ENCODE measurements around the gene OR9Q2.
"Not testable (repeated sequence)": the region's sequence is repeated elsewhere in the genome, so short reads cannot be mapped to it uniquely, and the experiment has no call there.

The OR9Q2 gene

GRCh38 chr11:58188770-58189169 is at the start of gene OR9Q2:
Gene OR9Q2, plus strand, starts transcription at chr11:58189070. Its CDS starts 1,421 bp downstream, at chr11:58190491.
- no peak for DNase-seq (ENCODE audit: low read depth in 3 of 3)

- no peak for DNase-seq (ENCODE audit: low read depth in 3 of 3)
These were observed 46.1 kb upstream of the OR9Q2 start for GRCh38 chr11:58142761-58143160.

GRCh38 chr11:58152781-58153180 is 36.1 kb upstream of the OR9Q2 start:
- no peak for DNase-seq (ENCODE audit: low read depth in 3 of 3)

- no peak for DNase-seq (ENCODE audit: low read depth in 3 of 3)
These were observed 24.5 kb upstream of the OR9Q2 start for GRCh38 chr11:58164389-58164788.

GRCh38 chr11:58164990-58165389 is 23.9 kb upstream of the OR9Q2 start:
- no peak for DNase-seq (ENCODE audit: low read depth in 3 of 3)

- DNase-seq (ENCODE audit: low read depth in 3 of 3), result no peak
These were observed 23.3 kb upstream of the OR9Q2 start for GRCh38 chr11:58165504-58166106.

GRCh38 chr11:58177409-58178054 is 11.3 kb upstream of the OR9Q2 start:
- no peak for DNase-seq (ENCODE audit: low read depth in 3 of 3)

- no peak for DNase-seq (ENCODE audit: low read depth in 3 of 3)
These were observed 10.4 kb upstream of the OR9Q2 start for GRCh38 chr11:58178444-58178843.

- no peak for DNase-seq (ENCODE audit: low read depth in 3 of 3)
These were observed 9.2 kb upstream of the OR9Q2 start for GRCh38 chr11:58179648-58180047.

- DNase-seq (ENCODE audit: low read depth in 3 of 3), result no peak
These were observed 1.9 kb upstream of the OR9Q2 start for GRCh38 chr11:58186938-58187337.

GRCh38 chr11:58192229-58192628 is 3.4 kb downstream of the OR9Q2 start:
- no peak for DNase-seq (ENCODE audit: low read depth in 3 of 3)

GRCh38 chr11:58193391-58193790 is 4.5 kb downstream of the OR9Q2 start:
- no peak for DNase-seq (ENCODE audit: low read depth in 3 of 3)

GRCh38 chr11:58195939-58196338 is 7.1 kb downstream of the OR9Q2 start:
- no peak for DNase-seq (ENCODE audit: low read depth in 3 of 3)

GRCh38 chr11:58199271-58199670 is 10.4 kb downstream of the OR9Q2 start:
- no peak for DNase-seq (ENCODE audit: low read depth in 3 of 3)

- DNase-seq (ENCODE audit: low read depth in 3 of 3), result no peak
These were observed 15.2 kb downstream of the OR9Q2 start, which contains the start of gene OR1S2 for GRCh38 chr11:58204042-58204441. Gene OR1S2, minus strand, starts transcription at chr11:58204142. Its CDS starts 0 bp downstream, at chr11:58204142.

- DNase-seq (ENCODE audit: low read depth in 3 of 3), result not testable (repeated sequence)
These were observed 23.6 kb downstream of the OR9Q2 start, which contains the start of gene OR1S1 for GRCh38 chr11:58212420-58212819. Gene OR1S1, plus strand, starts transcription at chr11:58212720.

GRCh38 chr11:58216476-58216875 is 27.6 kb downstream of the OR9Q2 start:
- DNase-seq (ENCODE audit: low read depth in 3 of 3), result no peak

- no peak for DNase-seq (ENCODE audit: low read depth in 3 of 3)
These were observed 33.9 kb downstream of the OR9Q2 start for GRCh38 chr11:58222721-58223120.

GRCh38 chr11:58227956-58228615 is 39.2 kb downstream of the OR9Q2 start:
- no peak for DNase-seq (ENCODE audit: low read depth in 3 of 3)
